Measurements from ENCODE around the gene PCDH15.

DNA sequence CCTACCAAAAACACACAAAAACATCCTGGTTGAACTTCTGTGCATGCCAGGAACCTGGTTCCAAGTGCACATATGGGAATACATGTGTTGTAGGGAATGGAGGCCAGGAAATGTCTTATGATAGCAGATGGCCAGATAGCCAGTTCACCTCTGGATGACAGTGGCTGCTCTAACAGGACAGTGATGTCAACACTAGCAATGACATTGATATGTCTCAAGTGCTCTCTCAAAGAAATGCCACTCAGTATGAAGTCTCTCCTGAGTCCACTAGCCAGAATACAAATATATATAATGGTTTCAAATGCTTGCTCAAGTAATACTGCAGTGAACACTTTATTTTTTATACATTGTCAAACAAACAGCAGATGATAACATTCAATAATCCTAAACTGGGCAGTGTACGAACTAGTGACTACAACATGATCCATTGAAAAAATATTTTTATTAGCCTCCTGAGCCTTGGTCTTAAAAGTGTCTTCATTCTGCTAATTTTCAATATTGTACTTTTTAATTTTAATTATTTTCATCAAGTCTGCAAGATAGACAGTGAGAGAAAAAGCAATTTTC is 26.0 kb upstream of the PCDH15 start:
- TF ChIP-seq EZH2 (IDR thresholded peaks at IDR 0.05; ENCODE audit: insufficient read depth, poor library complexity, severe bottlenecking), result no peak
- no peak for TF ChIP-seq EZH2phosphoT487 (IDR thresholded peaks at IDR 0.05; ENCODE audit: insufficient read depth, low read depth)
